Keratinocyte (primary cell): ENCODE data around the gene NOTUM. TPM values are rescaled to one million over a fixed set of nuclear protein-coding genes. Genes with fewer than 3 reads are reported as not detected.

Source experiments
- DNase-seq: peaks from one replicate; pipeline ENCODE4 v3.0.0-alpha.2; 2011; ENCODE audit warnings: low read depth, missing footprints, low spot score
- FAIRE-seq: peaks from 2 replicates; lab custom pipeline; 2011; peaks lifted over from hg19 to GRCh38; lab: Jason Lieb, UNC
- H2AFZ ChIP-seq: 2 replicates; pipeline ENCODE4 v1.6.0; 2012; ENCODE audit warnings: low read length, control low read depth, inconsistent platforms; ENCODE audit not compliant: control insufficient read depth
- H3K27ac ChIP-seq: 2 replicates; pipeline ENCODE4 v1.5.1; 2011; ENCODE audit warnings: low read length; ENCODE audit not compliant: control insufficient read depth, insufficient read depth
- H3K27me3 ChIP-seq: 3 replicates; pipeline ENCODE4 v1.6.0; 2011; ENCODE audit warnings: low read length; ENCODE audit not compliant: control insufficient read depth, insufficient read depth; ENCODE audit errors: extremely low read depth
- H3K36me3 ChIP-seq, 2 experiments: 2 replicates in 1 of 2; 3 replicates in 1 of 2; pipeline ENCODE4 v1.5.1; 2011; ENCODE audit warnings: low read length in 2 of 2, mild to moderate bottlenecking in 1 of 2; ENCODE audit not compliant: control insufficient read depth in 2 of 2, insufficient read depth in 2 of 2; ENCODE audit errors: extremely low read depth in 1 of 2
- H3K4me1 ChIP-seq: 3 replicates; pipeline ENCODE4 v1.5.1; 2011; ENCODE audit warnings: low read length; ENCODE audit not compliant: control insufficient read depth, insufficient read depth; ENCODE audit errors: extremely low read depth
- H3K4me2 ChIP-seq: 3 replicates; pipeline ENCODE4 v1.6.0; 2011; ENCODE audit warnings: low read depth, low read length; ENCODE audit not compliant: control insufficient read depth, insufficient read depth; ENCODE audit errors: extremely low read depth
- H3K4me3 ChIP-seq, 3 experiments: fragments of 200-600 bp in 1 of 3; sonication (generic) in 1 of 3; 2 replicates in 2 of 3; 3 replicates in 1 of 3; pipeline ENCODE4 v1.5.1; 2011 to 2016; ENCODE audit warnings: low read length in 3 of 3, mild to moderate bottlenecking in 3 of 3, control low read depth in 2 of 3, inconsistent platforms in 1 of 3, low read depth in 1 of 3, mixed read lengths in 1 of 3, mixed run types in 1 of 3, moderate library complexity in 1 of 3; ENCODE audit not compliant: control insufficient read depth in 2 of 3, insufficient read depth in 2 of 3; ENCODE audit errors: extremely low read depth in 1 of 3
- H3K79me2 ChIP-seq: 2 replicates; pipeline ENCODE4 v1.6.0; 2012; ENCODE audit warnings: low read length; ENCODE audit not compliant: control insufficient read depth, insufficient read depth
- H3K9ac ChIP-seq: 3 replicates; pipeline ENCODE4 v1.6.0; 2011; ENCODE audit warnings: low read length; ENCODE audit not compliant: control insufficient read depth, insufficient read depth; ENCODE audit errors: extremely low read depth
- H3K9me1 ChIP-seq: 3 replicates; pipeline ENCODE4 v1.6.0; 2011; ENCODE audit warnings: low read length; ENCODE audit not compliant: control insufficient read depth, insufficient read depth; ENCODE audit errors: extremely low read depth
- H3K9me3 ChIP-seq: 2 replicates; pipeline ENCODE4 v1.5.1; 2012; ENCODE audit warnings: low read depth, low read length; ENCODE audit not compliant: control insufficient read depth
- H4K20me1 ChIP-seq: 3 replicates; pipeline ENCODE4 v1.6.0; 2011; ENCODE audit warnings: low read length; ENCODE audit not compliant: control insufficient read depth, insufficient read depth; ENCODE audit errors: extremely low read depth
- EZH2 ChIP-seq: IDR thresholded peaks from one replicate; pipeline ENCODE4 v1.6.1; 2012; ENCODE audit warnings: inconsistent platforms, mild to moderate bottlenecking, low read length, moderate library complexity
- dilution Hi-C: fragments of 300-500 bp; cut with MboI; formaldehyde crosslinking; loops from one replicate; pipeline ENCODE4 v1.7.0; 2020; ENCODE audit warnings: low sequenced_read_pairs; ENCODE audit not compliant: extremely low pct_ligation_motif_present
- polyA plus RNA-seq, 5 experiments: library from polyadenylated mRNA; depleted of rRNA in 3 of 5; stranded (reverse) in 3 of 5; stranded (forward) in 1 of 5; unstranded in 1 of 5; fragments of >200 nt; gene quantifications; 1 replicate in 1 of 5; 2 replicates in 3 of 5; 3 replicates in 1 of 5; pipeline versions ENCODE4 v1.2.1 to v1.2.3, GENCODE V29; 2011 to 2012; ENCODE audit warnings: missing spikeins in 2 of 5, low read depth in 1 of 5, low replicate concordance in 1 of 5
- TF ChIP-seq, protein P1 (sequence below), 3 experiments: IDR thresholded peaks in 1 of 3; conservative IDR thresholded peaks in 1 of 3; optimal IDR thresholded peaks in 1 of 3; 2 replicates in 2 of 3; 3 replicates in 1 of 3; pipeline versions ENCODE3 to v1.5.1; 2011; ENCODE audit warnings: low read length in 3 of 3, mild to moderate bottlenecking in 3 of 3, moderate library complexity in 2 of 3, control low read depth in 1 of 3, inconsistent platforms in 1 of 3; ENCODE audit not compliant: insufficient read depth in 2 of 3; ENCODE audit errors: extremely low read depth in 1 of 3

Gene NOTUM
- polyA plus RNA-seq, 1 donor (not counting 4 experiments of a cell fraction or from before 2014, with no cell fraction given): not detected

DNA sequence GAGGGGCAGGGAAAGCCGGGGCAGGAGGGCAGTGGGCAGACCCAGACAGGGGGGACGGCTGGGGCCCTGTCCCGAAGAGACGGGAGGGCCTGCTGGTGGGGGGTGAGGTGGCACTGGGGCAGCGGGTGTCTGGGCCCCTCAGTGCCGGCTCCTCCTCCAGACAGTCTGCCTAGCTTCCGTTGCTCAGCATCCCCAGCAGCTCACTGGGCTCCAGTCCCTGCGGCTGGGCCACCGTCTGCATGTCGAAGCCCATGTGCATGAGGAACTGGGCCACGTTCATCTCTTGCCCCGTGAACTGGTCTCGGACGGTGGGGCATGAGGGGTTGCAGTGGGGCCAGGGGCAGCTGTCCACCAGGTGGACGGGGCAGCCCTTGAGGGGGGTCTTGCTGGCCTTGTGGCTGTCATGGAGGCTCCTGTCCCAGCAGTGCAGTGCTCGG, 8.2 kb downstream of the NOTUM start:
- no peak overlapping the region for H3K9ac ChIP-seq
- no peak for FAIRE-seq
- H3K27ac ChIP-seq: no peak overlapping the region
- no peak for DNase-seq
- TF ChIP-seq, protein P1, sequence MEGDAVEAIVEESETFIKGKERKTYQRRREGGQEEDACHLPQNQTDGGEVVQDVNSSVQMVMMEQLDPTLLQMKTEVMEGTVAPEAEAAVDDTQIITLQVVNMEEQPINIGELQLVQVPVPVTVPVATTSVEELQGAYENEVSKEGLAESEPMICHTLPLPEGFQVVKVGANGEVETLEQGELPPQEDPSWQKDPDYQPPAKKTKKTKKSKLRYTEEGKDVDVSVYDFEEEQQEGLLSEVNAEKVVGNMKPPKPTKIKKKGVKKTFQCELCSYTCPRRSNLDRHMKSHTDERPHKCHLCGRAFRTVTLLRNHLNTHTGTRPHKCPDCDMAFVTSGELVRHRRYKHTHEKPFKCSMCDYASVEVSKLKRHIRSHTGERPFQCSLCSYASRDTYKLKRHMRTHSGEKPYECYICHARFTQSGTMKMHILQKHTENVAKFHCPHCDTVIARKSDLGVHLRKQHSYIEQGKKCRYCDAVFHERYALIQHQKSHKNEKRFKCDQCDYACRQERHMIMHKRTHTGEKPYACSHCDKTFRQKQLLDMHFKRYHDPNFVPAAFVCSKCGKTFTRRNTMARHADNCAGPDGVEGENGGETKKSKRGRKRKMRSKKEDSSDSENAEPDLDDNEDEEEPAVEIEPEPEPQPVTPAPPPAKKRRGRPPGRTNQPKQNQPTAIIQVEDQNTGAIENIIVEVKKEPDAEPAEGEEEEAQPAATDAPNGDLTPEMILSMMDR (optimal IDR thresholded peaks at IDR 0.05 in 1 of 3, IDR thresholded peaks at IDR 0.05 in 1 of 3, conservative IDR thresholded peaks at IDR 0.05 in 1 of 3; ENCODE audit: extremely low read depth in 1 of 3, insufficient read depth in 2 of 3, low read length in 3 of 3): no peak
- no peak for TF ChIP-seq EZH2
- H3K79me2 ChIP-seq: no peaks in the 10 kb centered on the region
- dilution Hi-C loops: no loop called here
- no peaks in the 10 kb centered on the region for H3K4me1 ChIP-seq
- H3K36me3 ChIP-seq: no peaks in the 10 kb centered on the region
- no peak overlapping the region for H2AFZ ChIP-seq
- no peaks in the 10 kb centered on the region for H3K9me1 ChIP-seq
- H4K20me1 ChIP-seq: no peaks in the 10 kb centered on the region
- H3K27me3 ChIP-seq: peaks cover 15% of the 10 kb centered on the region
- no peak overlapping the region for H3K4me2 ChIP-seq
- H3K4me3 ChIP-seq: no peak overlapping the region
- no peaks in the 10 kb centered on the region for H3K9me3 ChIP-seq

DNA sequence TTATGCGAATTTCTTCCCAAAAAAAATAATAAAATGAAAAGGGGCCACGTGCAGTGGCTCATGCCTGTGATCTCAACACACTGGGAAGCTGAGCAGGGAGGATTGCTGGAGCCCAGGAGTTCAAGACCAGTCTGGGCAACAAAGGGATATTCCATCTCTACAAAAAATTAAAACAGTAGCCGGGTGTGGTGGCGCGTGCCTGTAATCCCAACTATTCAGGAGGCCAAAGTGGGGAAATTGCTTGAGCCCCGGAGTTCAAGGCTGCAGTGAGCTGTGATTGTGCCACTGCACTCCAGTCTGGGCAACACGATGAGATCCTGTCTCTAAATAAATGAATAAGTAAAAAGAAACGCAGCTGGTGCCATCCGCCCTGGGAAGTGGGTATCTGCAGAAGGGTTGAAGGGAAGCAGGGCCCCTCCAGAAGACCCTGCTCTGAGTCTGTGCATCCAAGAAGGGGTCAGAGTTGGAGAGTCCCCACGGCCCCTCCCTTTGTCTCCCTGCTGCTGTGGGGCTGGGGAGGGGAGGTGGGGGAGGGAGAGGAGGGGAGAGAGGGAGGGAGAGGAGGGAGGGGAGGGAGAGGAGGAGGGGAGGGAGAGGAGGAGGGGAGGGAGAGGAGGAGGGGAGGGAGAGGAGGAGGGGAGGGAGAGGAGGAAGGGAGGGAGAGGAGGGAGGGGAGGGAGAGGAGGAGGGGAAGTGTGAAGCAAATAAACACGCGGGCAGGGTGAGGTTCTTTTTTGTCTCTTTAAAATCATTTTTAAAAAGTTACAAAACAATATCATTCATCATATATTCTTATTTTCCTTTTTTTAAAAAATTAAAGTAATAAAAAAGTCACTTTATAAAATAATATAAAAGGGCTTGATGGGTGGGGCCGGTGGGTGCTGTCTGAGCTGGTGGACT, 9.0 kb downstream of the NOTUM start:
- Histone ChIP-seq H3K9me1 (no peaks in the 10 kb centered on the region), H3K27ac (no peak overlapping the region), H3K9ac (no peak overlapping the region), H4K20me1 (no peaks in the 10 kb centered on the region), H3K4me2 (no peak overlapping the region), H3K36me3 (no peaks in the 10 kb centered on the region), H3K27me3 (peaks cover 8% of the 10 kb centered on the region), H3K9me3 (no peaks in the 10 kb centered on the region), H2AFZ (no peak overlapping the region), H3K4me1 (no peaks in the 10 kb centered on the region), H3K79me2 (no peaks in the 10 kb centered on the region), H3K4me3 (no peak overlapping the region)
- FAIRE-seq (no peak), DNase-seq (no peak)
- no peak for TF ChIP-seq EZH2
- dilution Hi-C loops: no loop called here
